K562 (cell line): Measurements from ENCODE around the gene PACSIN1. TPM values are rescaled to one million over a fixed set of nuclear protein-coding genes. Genes with fewer than 3 reads are reported as not detected.

Experiments
- OTX1 ChIP-seq: fragments of 450-650 bp; formaldehyde crosslinking; IDR thresholded peaks from 2 replicates; pipeline ENCODE4 v1.4.0; 2022; ENCODE audit warnings: mild to moderate bottlenecking
- ZNF12 ChIP-seq: sonication (generic); formaldehyde crosslinking; IDR thresholded peaks from 2 replicates; pipeline ENCODE4 v1.4.0; 2020; ENCODE audit warnings: mild to moderate bottlenecking, missing genetic modification reagents
- ZNF253 ChIP-seq: fragments of 250-450 bp; sonication (Bioruptor Pico); conservative IDR thresholded peaks from 2 replicates; pipeline ENCODE4 v1.6.1; 2021; ENCODE audit warnings: mild to moderate bottlenecking
- polyA plus RNA-seq, 8 experiments: library from polyadenylated mRNA; depleted of rRNA in 4 of 8; stranded (reverse) in 5 of 8; unstranded in 3 of 8; fragments of >200 nt; fragmentation: Nextera tagmentation in 2 of 8; fragmentation: Illumina TruSeq in 1 of 8; extraction: Ambion mirVana in 2 of 8; extraction: Trizol in 1 of 8; gene quantifications; 2 replicates each; pipeline versions ENCODE4 v1.2.1 to v1.2.3, GENCODE V29; 2011 to 2014; ENCODE audit warnings: inconsistent platforms in 1 of 8, missing spikeins in 1 of 8
- total RNA-seq, 7 experiments: library from RNA; depleted of rRNA in 6 of 7; stranded (reverse); fragments of >200 nt in 6 of 7; fragmentation: Illumina TruSeq in 2 of 7; extraction: Trizol in 2 of 7; gene quantifications; 2 replicates each; pipeline versions ENCODE4 v1.2.1 to v1.2.3, GENCODE V29; 2011 to 2021; ENCODE audit warnings: low replicate concordance in 1 of 7
- TF ChIP-seq, protein P1 (sequence below): sonication (generic); formaldehyde crosslinking; IDR thresholded peaks from 2 replicates; pipeline ENCODE4 v1.8.1; 2022; ENCODE audit warnings: missing genetic modification reagents
- TF ChIP-seq, protein P2 (sequence below): sonication (generic); formaldehyde crosslinking; IDR thresholded peaks from 2 replicates; pipeline ENCODE4 v1.8.0; 2022; ENCODE audit warnings: mild to moderate bottlenecking, missing genetic modification reagents
- TF ChIP-seq, protein P3 (sequence below): IDR thresholded peaks from 2 replicates; pipeline ENCODE4 v1.6.1; 2012; ENCODE audit warnings: low read depth, low read length, improper control_type of control experiment, borderline replicate concordance
- TF ChIP-seq, protein P4 (sequence below): fragments of 200-800 bp; sonication (Bioruptor generic); IDR thresholded peaks from 2 replicates; pipeline ENCODE4 v1.6.1; 2017; ENCODE audit warnings: missing genetic modification characterization, missing compliant biosample characterization
- TF ChIP-seq, protein P5 (sequence below): sonication (generic); formaldehyde crosslinking; IDR thresholded peaks from 2 replicates; pipeline ENCODE4 v1.9.0; 2022; ENCODE audit warnings: mild to moderate bottlenecking, missing genetic modification reagents
- TF ChIP-seq, protein P6 (sequence below): fragments of 250-450 bp; sonication (Bioruptor Pico); IDR thresholded peaks from 2 replicates; pipeline ENCODE4 v1.8.0; 2021; ENCODE audit warnings: moderate library complexity, mild to moderate bottlenecking, inconsistent platforms

The PACSIN1 gene
- total and polyA plus RNA-seq, 9 of the 15 experiments (the other 6 are each of a cell fraction or from before 2014, with no cell fraction given), result 0.01 to 1.7 (median 0.45) TPM

GRCh38 chr6:34560366-34561226, 94.7 kb downstream of the PACSIN1 start (continued):
- TF ChIP-seq, protein P1, sequence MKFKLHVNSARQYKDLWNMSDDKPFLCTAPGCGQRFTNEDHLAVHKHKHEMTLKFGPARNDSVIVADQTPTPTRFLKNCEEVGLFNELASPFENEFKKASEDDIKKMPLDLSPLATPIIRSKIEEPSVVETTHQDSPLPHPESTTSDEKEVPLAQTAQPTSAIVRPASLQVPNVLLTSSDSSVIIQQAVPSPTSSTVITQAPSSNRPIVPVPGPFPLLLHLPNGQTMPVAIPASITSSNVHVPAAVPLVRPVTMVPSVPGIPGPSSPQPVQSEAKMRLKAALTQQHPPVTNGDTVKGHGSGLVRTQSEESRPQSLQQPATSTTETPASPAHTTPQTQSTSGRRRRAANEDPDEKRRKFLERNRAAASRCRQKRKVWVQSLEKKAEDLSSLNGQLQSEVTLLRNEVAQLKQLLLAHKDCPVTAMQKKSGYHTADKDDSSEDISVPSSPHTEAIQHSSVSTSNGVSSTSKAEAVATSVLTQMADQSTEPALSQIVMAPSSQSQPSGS, result no peak
- TF ChIP-seq, protein P2, sequence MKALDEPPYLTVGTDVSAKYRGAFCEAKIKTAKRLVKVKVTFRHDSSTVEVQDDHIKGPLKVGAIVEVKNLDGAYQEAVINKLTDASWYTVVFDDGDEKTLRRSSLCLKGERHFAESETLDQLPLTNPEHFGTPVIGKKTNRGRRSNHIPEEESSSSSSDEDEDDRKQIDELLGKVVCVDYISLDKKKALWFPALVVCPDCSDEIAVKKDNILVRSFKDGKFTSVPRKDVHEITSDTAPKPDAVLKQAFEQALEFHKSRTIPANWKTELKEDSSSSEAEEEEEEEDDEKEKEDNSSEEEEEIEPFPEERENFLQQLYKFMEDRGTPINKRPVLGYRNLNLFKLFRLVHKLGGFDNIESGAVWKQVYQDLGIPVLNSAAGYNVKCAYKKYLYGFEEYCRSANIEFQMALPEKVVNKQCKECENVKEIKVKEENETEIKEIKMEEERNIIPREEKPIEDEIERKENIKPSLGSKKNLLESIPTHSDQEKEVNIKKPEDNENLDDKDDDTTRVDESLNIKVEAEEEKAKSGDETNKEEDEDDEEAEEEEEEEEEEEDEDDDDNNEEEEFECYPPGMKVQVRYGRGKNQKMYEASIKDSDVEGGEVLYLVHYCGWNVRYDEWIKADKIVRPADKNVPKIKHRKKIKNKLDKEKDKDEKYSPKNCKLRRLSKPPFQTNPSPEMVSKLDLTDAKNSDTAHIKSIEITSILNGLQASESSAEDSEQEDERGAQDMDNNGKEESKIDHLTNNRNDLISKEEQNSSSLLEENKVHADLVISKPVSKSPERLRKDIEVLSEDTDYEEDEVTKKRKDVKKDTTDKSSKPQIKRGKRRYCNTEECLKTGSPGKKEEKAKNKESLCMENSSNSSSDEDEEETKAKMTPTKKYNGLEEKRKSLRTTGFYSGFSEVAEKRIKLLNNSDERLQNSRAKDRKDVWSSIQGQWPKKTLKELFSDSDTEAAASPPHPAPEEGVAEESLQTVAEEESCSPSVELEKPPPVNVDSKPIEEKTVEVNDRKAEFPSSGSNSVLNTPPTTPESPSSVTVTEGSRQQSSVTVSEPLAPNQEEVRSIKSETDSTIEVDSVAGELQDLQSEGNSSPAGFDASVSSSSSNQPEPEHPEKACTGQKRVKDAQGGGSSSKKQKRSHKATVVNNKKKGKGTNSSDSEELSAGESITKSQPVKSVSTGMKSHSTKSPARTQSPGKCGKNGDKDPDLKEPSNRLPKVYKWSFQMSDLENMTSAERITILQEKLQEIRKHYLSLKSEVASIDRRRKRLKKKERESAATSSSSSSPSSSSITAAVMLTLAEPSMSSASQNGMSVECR (CRISPR knock-in tag), result peak; percentile 79; the same call in 1 of the 2 replicates
- TF ChIP-seq, protein P3, sequence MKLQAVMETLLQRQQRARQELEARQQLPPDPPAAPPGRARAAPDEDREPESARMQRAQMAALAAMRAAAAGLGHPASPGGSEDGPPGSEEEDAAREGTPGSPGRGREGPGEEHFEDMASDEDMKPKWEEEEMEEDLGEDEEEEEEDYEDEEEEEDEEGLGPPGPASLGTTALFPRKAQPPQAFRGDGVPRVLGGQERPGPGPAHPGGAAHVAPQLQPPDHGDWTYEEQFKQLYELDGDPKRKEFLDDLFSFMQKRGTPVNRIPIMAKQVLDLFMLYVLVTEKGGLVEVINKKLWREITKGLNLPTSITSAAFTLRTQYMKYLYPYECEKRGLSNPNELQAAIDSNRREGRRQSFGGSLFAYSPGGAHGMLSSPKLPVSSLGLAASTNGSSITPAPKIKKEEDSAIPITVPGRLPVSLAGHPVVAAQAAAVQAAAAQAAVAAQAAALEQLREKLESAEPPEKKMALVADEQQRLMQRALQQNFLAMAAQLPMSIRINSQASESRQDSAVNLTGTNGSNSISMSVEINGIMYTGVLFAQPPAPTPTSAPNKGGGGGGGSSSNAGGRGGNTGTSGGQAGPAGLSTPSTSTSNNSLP, result no peak; the same call in 1 of the 2 replicates
- TF ChIP-seq, protein P4, sequence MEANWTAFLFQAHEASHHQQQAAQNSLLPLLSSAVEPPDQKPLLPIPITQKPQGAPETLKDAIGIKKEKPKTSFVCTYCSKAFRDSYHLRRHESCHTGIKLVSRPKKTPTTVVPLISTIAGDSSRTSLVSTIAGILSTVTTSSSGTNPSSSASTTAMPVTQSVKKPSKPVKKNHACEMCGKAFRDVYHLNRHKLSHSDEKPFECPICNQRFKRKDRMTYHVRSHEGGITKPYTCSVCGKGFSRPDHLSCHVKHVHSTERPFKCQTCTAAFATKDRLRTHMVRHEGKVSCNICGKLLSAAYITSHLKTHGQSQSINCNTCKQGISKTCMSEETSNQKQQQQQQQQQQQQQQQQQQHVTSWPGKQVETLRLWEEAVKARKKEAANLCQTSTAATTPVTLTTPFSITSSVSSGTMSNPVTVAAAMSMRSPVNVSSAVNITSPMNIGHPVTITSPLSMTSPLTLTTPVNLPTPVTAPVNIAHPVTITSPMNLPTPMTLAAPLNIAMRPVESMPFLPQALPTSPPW, result peak; percentile 57
- no peak for TF ChIP-seq OTX1 (CRISPR knock-in tag)
- TF ChIP-seq, protein P5, sequence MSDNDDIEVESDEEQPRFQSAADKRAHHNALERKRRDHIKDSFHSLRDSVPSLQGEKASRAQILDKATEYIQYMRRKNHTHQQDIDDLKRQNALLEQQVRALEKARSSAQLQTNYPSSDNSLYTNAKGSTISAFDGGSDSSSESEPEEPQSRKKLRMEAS, result peak; percentile 70
- TF ChIP-seq, protein P6, sequence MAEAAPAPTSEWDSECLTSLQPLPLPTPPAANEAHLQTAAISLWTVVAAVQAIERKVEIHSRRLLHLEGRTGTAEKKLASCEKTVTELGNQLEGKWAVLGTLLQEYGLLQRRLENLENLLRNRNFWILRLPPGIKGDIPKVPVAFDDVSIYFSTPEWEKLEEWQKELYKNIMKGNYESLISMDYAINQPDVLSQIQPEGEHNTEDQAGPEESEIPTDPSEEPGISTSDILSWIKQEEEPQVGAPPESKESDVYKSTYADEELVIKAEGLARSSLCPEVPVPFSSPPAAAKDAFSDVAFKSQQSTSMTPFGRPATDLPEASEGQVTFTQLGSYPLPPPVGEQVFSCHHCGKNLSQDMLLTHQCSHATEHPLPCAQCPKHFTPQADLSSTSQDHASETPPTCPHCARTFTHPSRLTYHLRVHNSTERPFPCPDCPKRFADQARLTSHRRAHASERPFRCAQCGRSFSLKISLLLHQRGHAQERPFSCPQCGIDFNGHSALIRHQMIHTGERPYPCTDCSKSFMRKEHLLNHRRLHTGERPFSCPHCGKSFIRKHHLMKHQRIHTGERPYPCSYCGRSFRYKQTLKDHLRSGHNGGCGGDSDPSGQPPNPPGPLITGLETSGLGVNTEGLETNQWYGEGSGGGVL, result no peak
- TF ChIP-seq ZNF12 (CRISPR knock-in tag), result peak; percentile 41; the same call in 1 of the 2 replicates
- no peak for TF ChIP-seq ZNF253 (CRISPR knock-in tag)
